GM23248 (cell line): ENCODE data around the gene CYS1. TPM values are rescaled to one million over a fixed set of nuclear protein-coding genes. Genes with fewer than 3 reads are reported as not detected.

Source experiments
- DNase-seq: peaks from one replicate; pipeline ENCODE4 v3.0.0-alpha.2; 2015
- H2AFZ ChIP-seq: fragments of 200-600 bp; sonication (generic); 2 replicates; pipeline ENCODE4 v1.6.1; 2016; ENCODE audit warnings: antibody characterized with exemption
- H3F3A ChIP-seq: fragments of 200-600 bp; sonication (generic); 2 replicates; pipeline ENCODE4 v1.6.1; 2016; ENCODE audit warnings: mild to moderate bottlenecking, antibody characterized with exemption, mixed run types; ENCODE audit not compliant: insufficient read depth
- H3K27ac ChIP-seq: fragments of 200-600 bp; sonication (generic); 2 replicates; pipeline ENCODE4 v1.5.1; 2016; ENCODE audit warnings: mild to moderate bottlenecking
- H3K27me3 ChIP-seq: fragments of 200-600 bp; sonication (generic); replicated peaks from 2 replicates; pipeline ENCODE4 v1.6.1; 2016; ENCODE audit warnings: mild to moderate bottlenecking; ENCODE audit not compliant: insufficient read depth
- H3K36me3 ChIP-seq: fragments of 200-600 bp; sonication (generic); 2 replicates; pipeline ENCODE4 v1.6.1; 2016; ENCODE audit warnings: low read depth, mild to moderate bottlenecking
- H3K4me1 ChIP-seq: fragments of 200-600 bp; sonication (generic); 2 replicates; pipeline ENCODE4 v1.6.1; 2016; ENCODE audit warnings: mild to moderate bottlenecking; ENCODE audit not compliant: insufficient read depth
- H3K4me2 ChIP-seq: fragments of 200-600 bp; sonication (generic); one replicate; pipeline ENCODE4 v1.6.1; 2016; ENCODE audit warnings: mild to moderate bottlenecking; ENCODE audit not compliant: unreplicated experiment
- H3K4me3 ChIP-seq: fragments of 200-600 bp; sonication (generic); 2 replicates; pipeline ENCODE4 v1.5.1; 2016; ENCODE audit warnings: mild to moderate bottlenecking
- H3K79me2 ChIP-seq: fragments of 200-600 bp; sonication (generic); 2 replicates; pipeline ENCODE4 v1.6.1; 2016; ENCODE audit warnings: mild to moderate bottlenecking; ENCODE audit not compliant: insufficient read depth
- H3K9ac ChIP-seq: fragments of 200-600 bp; sonication (generic); 2 replicates; pipeline ENCODE4 v1.6.1; 2016; ENCODE audit warnings: mild to moderate bottlenecking
- H3K9me2 ChIP-seq: fragments of 200-600 bp; sonication (generic); 2 replicates; pipeline ENCODE4 v1.6.1; 2016; ENCODE audit warnings: mixed run types, mild to moderate bottlenecking, moderate library complexity; ENCODE audit not compliant: insufficient read depth
- H3K9me3 ChIP-seq: fragments of 200-600 bp; sonication (generic); one replicate; pipeline ENCODE4 v1.6.1; 2017; ENCODE audit warnings: low read depth
- H4K20me1 ChIP-seq: fragments of 200-600 bp; sonication (generic); 2 replicates; pipeline ENCODE4 v1.6.0; 2016; ENCODE audit not compliant: insufficient read depth
- EZH2 ChIP-seq: fragments of 200-600 bp; sonication (generic); IDR thresholded peaks from 2 replicates; pipeline ENCODE4 v1.6.1; 2018; ENCODE audit warnings: antibody characterized with exemption, mild to moderate bottlenecking; ENCODE audit not compliant: insufficient read depth, poor library complexity, severe bottlenecking
- EZH2phosphoT487 ChIP-seq: fragments of 200-600 bp; sonication (generic); IDR thresholded peaks from 2 replicates; pipeline ENCODE4 v1.6.1; 2018; ENCODE audit warnings: antibody characterized with exemption, moderate library complexity, mild to moderate bottlenecking, low read depth; ENCODE audit not compliant: insufficient read depth
- WGBS, 2 experiments: methylation state at CpG; one replicate each; pipeline ENCODE4 v1.1.6; 2015 to 2017; ENCODE audit warnings: low lambda C conversion rate in 2 of 2, low coverage in 1 of 2; ENCODE audit errors: missing lambda C conversion rate in 2 of 2; 5-methylcytosine and 5-hydroxymethylcytosine counted together
- in situ Hi-C: fragments of 300-500 bp; cut with MboI; formaldehyde crosslinking; loops from 2 replicates; pipeline ENCODE4 v1.15.0; 2020
- polyA plus RNA-seq: library from polyadenylated mRNA; unstranded; fragments of >200 nt; fragmentation: Nextera tagmentation; extraction: Ambion mirVana; gene quantifications from 2 replicates; pipeline ENCODE4 v1.2.1, GENCODE V29; 2016
- total RNA-seq: library from RNA; depleted of rRNA; stranded (reverse); fragments of >200 nt; shearing (Covaris generic); gene quantifications from 2 replicates; pipeline ENCODE4 v1.2.3, GENCODE V29; 2014

Gene CYS1
- total and polyA plus RNA-seq, 2 experiments from 2014 or later: 3.1 to 6.1 TPM

- H2AFZ ChIP-seq: no peak overlapping the region
- TF ChIP-seq EZH2 (no peak), EZH2phosphoT487 (no peak)
- no peaks in the 10 kb centered on the region for H4K20me1 ChIP-seq
- peaks cover 7% of the 10 kb centered on the region; the same call in 1 of the 2 replicates for H3F3A ChIP-seq
- WGBS, 2 experiments: 91 to 94% methylated on average over 16 of the region's 16 CpGs
- H3K9me3 ChIP-seq: no peaks in the 10 kb centered on the region
- H3K27me3 ChIP-seq: no peaks in the 10 kb centered on the region
- no peaks in the 10 kb centered on the region for H3K79me2 ChIP-seq
- H3K4me3 ChIP-seq: no peak overlapping the region
- DNase-seq: no peak
- H3K9me2 ChIP-seq: no peaks in the 10 kb centered on the region
- in situ Hi-C loops: no loop called here
- no peaks in the 10 kb centered on the region for H3K36me3 ChIP-seq
- H3K4me2 ChIP-seq: no peak overlapping the region
- H3K4me1 ChIP-seq: peaks cover 8% of the 10 kb centered on the region; the same call in 1 of the 2 replicates
- no peak overlapping the region for H3K9ac ChIP-seq
- H3K27ac ChIP-seq: no peak overlapping the region
Observed at GRCh38 chr2:10022041-10022421, 58.2 kb downstream of the CYS1 start.

GRCh38 chr2:10019602-10020400 is 60.4 kb downstream of the CYS1 start:
- Histone ChIP-seq H3K79me2 (no peaks in the 10 kb centered on the region), H4K20me1 (no peaks in the 10 kb centered on the region), H3F3A (peaks cover 7% of the 10 kb centered on the region; the same call in 1 of the 2 replicates), H3K4me1 (peaks cover 8% of the 10 kb centered on the region; the same call in 1 of the 2 replicates), H2AFZ (no peak overlapping the region), H3K4me2 (no peak overlapping the region), H3K27me3 (no peaks in the 10 kb centered on the region), H3K27ac (no peak overlapping the region), H3K9me2 (no peaks in the 10 kb centered on the region), H3K36me3 (no peaks in the 10 kb centered on the region), H3K9me3 (no peaks in the 10 kb centered on the region), H3K4me3 (no peak overlapping the region), H3K9ac (no peak overlapping the region)
- no peak for DNase-seq
- in situ Hi-C loops: no loop called here
- no peak for TF ChIP-seq EZH2
- no peak for TF ChIP-seq EZH2phosphoT487
- 77 to 81% methylated on average over 24 to 27 of the region's 27 CpGs for WGBS, 2 experiments

- Histone ChIP-seq H3K9me2 (no peaks in the 10 kb centered on the region), H3K27ac (no peak overlapping the region), H3K4me3 (no peak overlapping the region), H3K36me3 (no peaks in the 10 kb centered on the region), H4K20me1 (no peaks in the 10 kb centered on the region), H3K9me3 (no peaks in the 10 kb centered on the region), H3F3A (peaks cover 7% of the 10 kb centered on the region; the same call in 1 of the 2 replicates), H3K4me1 (peaks cover 8% of the 10 kb centered on the region; the same call in 1 of the 2 replicates), H2AFZ (no peak overlapping the region), H3K27me3 (no peaks in the 10 kb centered on the region), H3K79me2 (no peaks in the 10 kb centered on the region), H3K9ac (no peak overlapping the region), H3K4me2 (no peak overlapping the region)
- WGBS, 2 experiments: 10% methylated on average over 8 of the region's 8 CpGs
- in situ Hi-C loops: no loop called here
- TF ChIP-seq EZH2phosphoT487 (no peak), EZH2 (no peak)
- peak; percentile 58 for DNase-seq
Observed at GRCh38 chr2:10019174-10019573, 61.0 kb downstream of the CYS1 start.

- no peak overlapping the region for H2AFZ ChIP-seq
- no peaks in the 10 kb centered on the region for H3K9me3 ChIP-seq
- peaks cover 7% of the 10 kb centered on the region; the same call in 1 of the 2 replicates for H3F3A ChIP-seq
- in situ Hi-C loops: no loop called here
- H3K36me3 ChIP-seq: no peaks in the 10 kb centered on the region
- TF ChIP-seq EZH2 (no peak), EZH2phosphoT487 (no peak)
- no peak overlapping the region for H3K9ac ChIP-seq
- whole genome bisulfite sequencing, 2 experiments: 82 to 83% methylated on average over 5 of the region's 5 CpGs
- H3K4me1 ChIP-seq: peaks cover 8% of the 10 kb centered on the region; the same call in 1 of the 2 replicates
- H3K4me2 ChIP-seq: no peak overlapping the region
- H3K27ac ChIP-seq: no peak overlapping the region
- H3K79me2 ChIP-seq: no peaks in the 10 kb centered on the region
- DNase-seq: no peak
- no peaks in the 10 kb centered on the region for H4K20me1 ChIP-seq
- H3K9me2 ChIP-seq: no peaks in the 10 kb centered on the region
- H3K4me3 ChIP-seq: no peak overlapping the region
- no peaks in the 10 kb centered on the region for H3K27me3 ChIP-seq
Observed at GRCh38 chr2:10017313-10017941, 62.8 kb downstream of the CYS1 start.
